Spleen (tissue), 7 donors: ENCODE results near the gene TLE4.

Experiments used
- POLR2AphosphoS5 ChIP-seq, 3 donors: sonication (generic); formaldehyde crosslinking; IDR thresholded peaks; one replicate each; pipeline ENCODE4 v1.5.1; 2017; ENCODE audit warnings: antibody characterized with exemption in 3 of 3
- TF ChIP-seq, protein P1 (sequence below), 11 experiments: fragments of 200-600 bp in 7 of 11; fragments of 450-650 bp in 4 of 11; sonication (generic) in 4 of 11; IDR thresholded peaks in 8 of 11; conservative IDR thresholded peaks in 3 of 11; 1 replicate in 7 of 11; 2 replicates in 4 of 11; pipeline versions ENCODE4 v1.4.0 to v1.8.0; 2016 to 2021; ENCODE audit warnings: antibody characterized with exemption in 11 of 11, inconsistent platforms in 4 of 11, mild to moderate bottlenecking in 1 of 11
- donor health status: DM: no; HTN: no; CAD: no; lungs with moderate emphysema.
- donor health status: DM: no; HTN: no; CAD: no.
- donor health status: DM: no; HTN: no; CAD: no.

DNA sequence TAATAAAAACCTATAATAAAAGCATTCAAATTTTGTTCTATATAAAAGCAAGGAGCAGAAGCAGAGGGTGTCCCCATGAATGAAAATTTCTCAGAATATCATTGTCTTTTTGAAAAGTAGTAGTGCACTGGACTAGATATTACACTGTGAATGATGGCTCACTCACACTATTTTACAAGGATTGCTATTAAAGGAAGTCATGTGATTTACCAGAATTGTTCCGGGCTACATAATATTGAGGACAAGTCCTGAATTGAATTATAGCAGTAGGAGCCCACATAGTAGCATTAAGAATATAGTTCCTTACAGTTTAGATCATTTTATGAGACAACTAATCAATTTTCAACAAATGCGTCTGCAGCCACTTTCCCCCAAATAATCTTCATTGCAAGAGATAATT, 7.7 kb upstream of the TLE4 start:
- TF ChIP-seq, protein P1, sequence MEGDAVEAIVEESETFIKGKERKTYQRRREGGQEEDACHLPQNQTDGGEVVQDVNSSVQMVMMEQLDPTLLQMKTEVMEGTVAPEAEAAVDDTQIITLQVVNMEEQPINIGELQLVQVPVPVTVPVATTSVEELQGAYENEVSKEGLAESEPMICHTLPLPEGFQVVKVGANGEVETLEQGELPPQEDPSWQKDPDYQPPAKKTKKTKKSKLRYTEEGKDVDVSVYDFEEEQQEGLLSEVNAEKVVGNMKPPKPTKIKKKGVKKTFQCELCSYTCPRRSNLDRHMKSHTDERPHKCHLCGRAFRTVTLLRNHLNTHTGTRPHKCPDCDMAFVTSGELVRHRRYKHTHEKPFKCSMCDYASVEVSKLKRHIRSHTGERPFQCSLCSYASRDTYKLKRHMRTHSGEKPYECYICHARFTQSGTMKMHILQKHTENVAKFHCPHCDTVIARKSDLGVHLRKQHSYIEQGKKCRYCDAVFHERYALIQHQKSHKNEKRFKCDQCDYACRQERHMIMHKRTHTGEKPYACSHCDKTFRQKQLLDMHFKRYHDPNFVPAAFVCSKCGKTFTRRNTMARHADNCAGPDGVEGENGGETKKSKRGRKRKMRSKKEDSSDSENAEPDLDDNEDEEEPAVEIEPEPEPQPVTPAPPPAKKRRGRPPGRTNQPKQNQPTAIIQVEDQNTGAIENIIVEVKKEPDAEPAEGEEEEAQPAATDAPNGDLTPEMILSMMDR (IDR thresholded peaks at IDR 0.05 in 8 of 11, conservative IDR thresholded peaks at IDR 0.05 in 3 of 11) = no peak
- no peak for TF ChIP-seq POLR2AphosphoS5 (IDR thresholded peaks at IDR 0.05)
